ENCODE measurements around the gene TBCK.

TBCK gene

GRCh38 chr4:106183551-106183950 is 132.5 kb downstream of the TBCK start:
- no peaks in the 10 kb centered on the region for H3F3A ChIP-seq (ENCODE audit: insufficient read depth, low read length)
- H2AFZ ChIP-seq (ENCODE audit: low read length): no peak overlapping the region
- H3K4me1 ChIP-seq (ENCODE audit: insufficient read depth, low read length, severe bottlenecking): no peaks in the 10 kb centered on the region
- H4K20me1 ChIP-seq (ENCODE audit: insufficient read depth, low read length): no peaks in the 10 kb centered on the region
- no peaks in the 10 kb centered on the region for H3K36me3 ChIP-seq (ENCODE audit: insufficient read depth, low read length)
- no peak overlapping the region for H3K4me3 ChIP-seq (ENCODE audit: low read depth, low read length, poor library complexity, severe bottlenecking)
- no peaks in the 10 kb centered on the region for H3K9me2 ChIP-seq (ENCODE audit: low read depth, low read length)
- H3K27me3 ChIP-seq (ENCODE audit: insufficient read depth, low read length): no peaks in the 10 kb centered on the region
- H3K9me3 ChIP-seq (ENCODE audit: low read length): no peaks in the 10 kb centered on the region
- TF ChIP-seq CTCF (IDR thresholded peaks at IDR 0.05; ENCODE audit: low read length) (no peak), EZH2 (IDR thresholded peaks at IDR 0.05; ENCODE audit: borderline replicate concordance, low read length) (no peak)
- H3K9ac ChIP-seq (ENCODE audit: low read length): no peak overlapping the region
- no peak overlapping the region for H3K4me2 ChIP-seq (ENCODE audit: low read length)
- H3K79me2 ChIP-seq (ENCODE audit: insufficient read depth, low read length): no peaks in the 10 kb centered on the region
- no peak overlapping the region for H3K27ac ChIP-seq (ENCODE audit: low read depth, low read length, poor library complexity, severe bottlenecking)

- H3K36me3 ChIP-seq (ENCODE audit: insufficient read depth, low read length): no peaks in the 10 kb centered on the region
- H3K4me1 ChIP-seq (ENCODE audit: insufficient read depth, low read length, severe bottlenecking): no peaks in the 10 kb centered on the region
- H3K9me3 ChIP-seq (ENCODE audit: low read length): peaks cover 4% of the 10 kb centered on the region; the same call in 1 of the 2 replicates
Observed at GRCh38 chr4:106172861-106173260, 143.1 kb downstream of the TBCK start.

GRCh38 chr4:106165351-106166010 is 150.5 kb downstream of the TBCK start:
- H3K4me2 ChIP-seq (ENCODE audit: low read length): no peak overlapping the region
- no peaks in the 10 kb centered on the region; the same call in none of the 2 replicates for H3K36me3 ChIP-seq (ENCODE audit: insufficient read depth, low read length)
- TF ChIP-seq CTCF (IDR thresholded peaks at IDR 0.05; ENCODE audit: low read length) (no peak), EZH2 (IDR thresholded peaks at IDR 0.05; ENCODE audit: borderline replicate concordance, low read length) (no peak)
- H3K79me2 ChIP-seq (ENCODE audit: insufficient read depth, low read length): no peaks in the 10 kb centered on the region
- no peak overlapping the region for H3K27ac ChIP-seq (ENCODE audit: low read depth, low read length, poor library complexity, severe bottlenecking)
- H2AFZ ChIP-seq (ENCODE audit: low read length): no peak overlapping the region
- H3K27me3 ChIP-seq (ENCODE audit: insufficient read depth, low read length): no peaks in the 10 kb centered on the region
- H3K9me2 ChIP-seq (ENCODE audit: low read depth, low read length): no peaks in the 10 kb centered on the region; the same call in 1 of the 2 replicates
- H3K9me3 ChIP-seq (ENCODE audit: low read length): no peaks in the 10 kb centered on the region
- no peak overlapping the region for H3K4me3 ChIP-seq (ENCODE audit: low read depth, low read length, poor library complexity, severe bottlenecking)
- H3K4me1 ChIP-seq (ENCODE audit: insufficient read depth, low read length, severe bottlenecking): no peaks in the 10 kb centered on the region
- no peaks in the 10 kb centered on the region for H4K20me1 ChIP-seq (ENCODE audit: insufficient read depth, low read length)
- H3K9ac ChIP-seq (ENCODE audit: low read length): no peak overlapping the region
- H3F3A ChIP-seq (ENCODE audit: insufficient read depth, low read length): no peaks in the 10 kb centered on the region

More at GRCh38 chr4:106172861-106173260, 143.1 kb downstream of the TBCK start:
- Histone ChIP-seq H3K9me2 (ENCODE audit: low read depth, low read length) (no peaks in the 10 kb centered on the region), H3K27ac (ENCODE audit: low read depth, low read length, poor library complexity, severe bottlenecking) (no peak overlapping the region), H4K20me1 (ENCODE audit: insufficient read depth, low read length) (no peaks in the 10 kb centered on the region), H3F3A (ENCODE audit: insufficient read depth, low read length) (no peaks in the 10 kb centered on the region), H3K79me2 (ENCODE audit: insufficient read depth, low read length) (no peaks in the 10 kb centered on the region), H3K27me3 (ENCODE audit: insufficient read depth, low read length) (no peaks in the 10 kb centered on the region), H2AFZ (ENCODE audit: low read length) (no peak overlapping the region), H3K9ac (ENCODE audit: low read length) (no peak overlapping the region), H3K4me3 (ENCODE audit: low read depth, low read length, poor library complexity, severe bottlenecking) (no peak overlapping the region), H3K4me2 (ENCODE audit: low read length) (no peak overlapping the region)
- TF ChIP-seq EZH2 (IDR thresholded peaks at IDR 0.05; ENCODE audit: borderline replicate concordance, low read length) (no peak), CTCF (IDR thresholded peaks at IDR 0.05; ENCODE audit: low read length) (no peak)
